UCSD-AML1 (cell line): ENCODE measurements around the gene HYDIN.
"Not testable (repeated sequence)": the region's sequence is repeated elsewhere in the genome, so short reads cannot be mapped to it uniquely, and the experiment has no call there.

ENCODE experiments used
- DNase-seq: peaks from one replicate; lab custom pipeline; 2025; ENCODE audit not compliant: unreplicated experiment; lab: John Stamatoyannopoulos, UW

Gene HYDIN

DNA sequence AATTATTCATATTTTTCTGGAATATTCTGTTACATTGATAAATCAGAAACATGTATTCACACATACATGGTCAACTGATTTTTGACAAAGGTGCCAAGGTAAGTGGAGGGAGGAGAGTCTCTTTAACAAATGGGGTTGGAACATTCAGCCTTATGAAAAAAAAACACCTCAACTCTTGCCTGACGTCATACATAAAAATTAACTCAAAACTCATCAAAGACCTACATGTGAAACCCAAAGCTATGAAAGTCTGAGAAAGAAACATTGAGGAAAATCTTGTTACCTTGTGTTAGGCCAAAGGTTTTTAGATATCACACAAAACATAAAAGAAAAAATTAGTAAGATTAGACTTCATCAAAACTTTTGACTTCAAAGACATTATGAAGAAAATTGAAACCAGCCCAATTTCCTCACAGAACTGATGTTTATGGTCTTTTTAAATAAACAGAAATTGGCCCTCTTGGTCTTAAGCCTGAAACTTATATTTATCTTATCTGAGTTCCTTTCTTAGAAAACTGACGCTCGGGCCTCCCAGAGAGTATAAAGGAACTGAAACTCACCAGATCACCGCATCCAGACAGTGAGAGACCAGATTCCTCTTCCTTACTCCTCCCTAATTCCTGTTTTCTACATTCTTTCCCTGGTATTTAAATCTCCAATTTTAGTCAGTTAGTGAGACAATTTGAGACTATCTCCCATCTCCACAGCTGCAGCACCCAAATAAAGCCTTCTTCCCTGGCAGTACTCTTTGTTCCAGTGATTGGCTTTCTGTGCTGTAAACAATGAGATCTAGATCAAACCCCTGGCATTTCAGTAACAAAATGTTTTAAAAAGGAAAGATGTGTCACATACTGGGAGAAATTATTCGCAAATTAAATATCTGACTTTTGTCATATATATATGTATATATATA, 4.0 kb downstream of the HYDIN start:
- no peak for DNase-seq

DNA sequence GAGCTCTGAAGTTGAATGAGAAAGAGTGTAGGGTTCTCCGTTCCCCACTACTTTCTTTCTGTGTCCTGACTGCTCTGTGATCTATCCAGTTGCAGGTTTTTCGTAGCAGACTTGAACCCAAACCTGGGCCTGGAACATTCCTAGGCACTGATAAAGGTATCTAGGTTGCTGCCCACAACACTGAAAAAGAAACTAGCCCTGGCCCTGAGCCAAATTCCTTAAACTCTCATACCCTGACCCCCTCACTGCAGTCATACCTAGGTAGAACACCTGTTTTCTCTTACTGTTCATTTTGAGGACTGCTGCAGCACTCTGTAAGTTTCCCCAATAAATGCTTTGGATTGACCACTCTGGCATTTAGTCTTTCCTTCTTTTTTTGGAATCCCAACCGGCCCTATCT, 5.4 kb downstream of the HYDIN start:
- DNase-seq = no peak

DNA sequence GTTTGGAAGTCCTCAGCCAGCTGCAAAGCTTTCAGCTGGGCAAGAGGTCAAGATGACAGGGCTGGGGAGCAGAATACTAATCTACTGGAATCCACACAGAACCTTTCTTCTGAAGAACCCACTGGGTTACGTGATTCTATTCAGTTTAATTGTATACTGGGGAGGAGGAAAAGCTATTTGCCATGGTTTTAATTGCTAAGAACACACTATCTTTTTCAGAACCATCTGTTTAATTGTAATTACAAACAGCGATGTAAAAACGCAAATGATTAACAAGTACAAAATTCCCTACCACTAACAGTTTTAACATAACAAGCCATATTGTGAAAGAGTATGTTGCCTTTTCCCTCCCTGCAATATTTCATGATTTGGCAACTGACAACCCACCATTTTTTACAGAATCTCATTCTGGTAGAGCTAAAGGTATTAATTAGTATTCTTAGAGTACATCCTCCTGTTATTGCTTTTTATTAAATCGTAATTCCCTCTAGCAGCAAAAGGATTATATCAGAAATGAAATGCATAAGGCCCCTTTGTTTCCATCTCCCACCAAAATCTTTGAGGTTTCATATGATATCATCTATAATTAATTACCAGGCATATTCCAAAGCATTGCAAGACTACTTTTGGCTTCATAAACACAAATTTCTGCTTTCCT, 12.1 kb downstream of the HYDIN start:
- DNase-seq = no peak

DNA sequence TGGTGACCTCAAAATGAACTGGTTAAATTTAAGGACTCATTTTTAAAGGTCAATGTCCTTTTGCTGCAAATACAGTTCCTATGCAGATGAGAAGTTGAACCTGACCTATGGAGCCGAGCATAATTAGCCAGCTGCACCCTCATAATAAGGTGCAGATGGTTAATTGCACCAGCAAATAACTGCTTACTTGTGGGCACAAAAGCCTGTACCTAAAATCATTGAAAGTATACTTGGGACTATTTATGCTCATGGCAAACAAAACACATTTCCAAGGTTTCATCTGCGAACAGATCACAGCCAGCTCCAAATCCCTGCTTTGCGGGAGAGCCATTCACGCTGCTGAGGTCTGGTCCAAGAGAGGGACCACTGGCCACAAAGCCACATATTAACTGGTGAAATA, 13.0 kb downstream of the HYDIN start:
- no peak for DNase-seq

DNA sequence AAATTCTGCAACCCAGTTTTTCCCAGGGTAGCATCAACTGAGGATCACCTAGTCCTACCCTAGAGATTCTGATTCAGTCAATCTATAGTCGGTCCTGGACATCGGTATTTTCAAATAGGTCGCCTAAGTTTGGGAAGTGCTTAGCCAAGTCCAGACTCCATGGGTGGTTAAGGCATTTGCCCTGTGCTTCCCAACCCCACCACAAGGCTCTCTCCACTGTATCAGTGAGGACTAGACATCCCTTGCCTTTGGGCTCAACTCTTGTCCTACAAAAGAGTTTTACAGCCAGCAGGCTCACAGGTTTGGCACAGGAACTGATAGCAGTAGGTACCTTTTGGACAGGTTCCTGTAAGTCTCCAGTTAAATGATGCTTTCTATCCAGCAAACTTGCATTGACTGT, 13.8 kb downstream of the HYDIN start:
- no peak for DNase-seq

- DNase-seq = no peak
These were observed 15.7 kb downstream of the HYDIN start for GRCh38 chr16:71214746-71215381.

DNA sequence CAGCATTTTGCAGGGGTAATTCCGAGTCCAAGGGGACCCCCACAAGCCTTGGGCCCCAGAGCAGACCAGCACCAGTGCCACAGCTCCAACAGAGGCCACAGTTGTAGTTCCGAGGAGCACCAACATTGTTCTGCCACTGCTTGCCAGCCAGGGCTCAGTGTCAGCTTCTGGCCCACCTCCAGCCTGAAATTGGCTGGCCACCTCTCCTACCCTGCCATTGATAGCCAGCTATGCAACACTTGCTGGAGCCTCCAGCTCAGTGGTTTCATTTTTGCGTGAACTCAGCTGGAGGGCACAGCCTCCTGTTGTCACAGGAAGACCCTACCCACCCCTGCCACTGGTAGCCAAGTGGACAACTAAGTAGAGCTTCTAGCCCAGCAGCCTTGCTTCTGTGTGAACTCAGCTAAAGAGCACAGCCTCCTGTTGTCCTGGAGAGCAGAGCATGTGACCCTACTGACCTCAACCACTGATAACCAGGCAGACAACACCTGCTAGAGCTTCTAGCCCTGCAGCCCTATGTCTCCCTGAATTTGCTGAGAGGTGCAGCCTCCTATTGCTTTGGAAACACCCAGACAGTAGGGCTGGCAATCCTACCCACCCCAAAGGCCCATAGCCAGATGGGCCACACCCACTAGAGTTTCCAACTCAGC, 24.9 kb downstream of the HYDIN start:
- no peak for DNase-seq

- DNase-seq = no peak
These were observed 26.9 kb downstream of the HYDIN start for GRCh38 chr16:71203631-71204030.

DNA sequence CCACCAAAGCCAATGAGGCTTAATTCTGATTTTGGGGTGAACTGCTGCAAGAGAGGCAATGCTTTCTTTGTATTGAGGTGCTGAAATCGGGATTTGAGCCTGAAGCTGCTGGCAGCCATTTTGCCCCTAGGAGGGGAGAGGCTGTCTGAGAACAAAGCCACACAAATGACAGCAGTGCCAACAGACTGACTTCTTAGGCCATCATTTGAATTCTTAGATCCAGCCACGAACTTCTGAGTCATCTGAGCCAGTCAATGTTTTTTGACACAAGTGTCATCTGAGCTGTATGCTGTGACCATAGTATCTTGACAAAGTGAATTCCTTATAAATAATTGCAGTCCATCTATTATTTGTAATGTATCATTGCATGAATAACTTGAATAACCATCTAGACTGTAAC, 29.0 kb downstream of the HYDIN start:
- no peak for DNase-seq

GRCh38 chr16:71201054-71201453, 29.5 kb downstream of the HYDIN start:
- no peak for DNase-seq

DNA sequence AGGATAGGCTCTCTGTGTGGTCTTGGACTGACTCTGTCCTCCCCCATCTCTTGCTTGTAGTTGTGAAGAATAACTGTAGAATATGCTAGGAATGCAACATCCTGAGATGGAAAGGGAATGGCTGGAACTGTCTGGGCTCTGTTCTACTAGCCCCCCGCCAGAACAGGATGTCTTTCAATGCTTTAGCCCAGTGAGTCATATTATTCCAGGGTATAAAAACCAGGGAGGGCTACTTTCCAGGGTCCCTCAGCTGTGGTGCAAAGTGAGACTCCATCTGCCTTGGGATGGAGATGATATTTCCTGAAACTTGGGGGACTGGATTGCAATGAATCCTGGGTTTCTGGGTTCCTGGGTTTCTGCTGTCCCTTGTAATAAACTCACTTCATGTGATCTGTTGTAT, 32.1 kb downstream of the HYDIN start:
- DNase-seq = no peak

GRCh38 chr16:71192387-71192786, 38.1 kb downstream of the HYDIN start:
- no peak for DNase-seq

DNA sequence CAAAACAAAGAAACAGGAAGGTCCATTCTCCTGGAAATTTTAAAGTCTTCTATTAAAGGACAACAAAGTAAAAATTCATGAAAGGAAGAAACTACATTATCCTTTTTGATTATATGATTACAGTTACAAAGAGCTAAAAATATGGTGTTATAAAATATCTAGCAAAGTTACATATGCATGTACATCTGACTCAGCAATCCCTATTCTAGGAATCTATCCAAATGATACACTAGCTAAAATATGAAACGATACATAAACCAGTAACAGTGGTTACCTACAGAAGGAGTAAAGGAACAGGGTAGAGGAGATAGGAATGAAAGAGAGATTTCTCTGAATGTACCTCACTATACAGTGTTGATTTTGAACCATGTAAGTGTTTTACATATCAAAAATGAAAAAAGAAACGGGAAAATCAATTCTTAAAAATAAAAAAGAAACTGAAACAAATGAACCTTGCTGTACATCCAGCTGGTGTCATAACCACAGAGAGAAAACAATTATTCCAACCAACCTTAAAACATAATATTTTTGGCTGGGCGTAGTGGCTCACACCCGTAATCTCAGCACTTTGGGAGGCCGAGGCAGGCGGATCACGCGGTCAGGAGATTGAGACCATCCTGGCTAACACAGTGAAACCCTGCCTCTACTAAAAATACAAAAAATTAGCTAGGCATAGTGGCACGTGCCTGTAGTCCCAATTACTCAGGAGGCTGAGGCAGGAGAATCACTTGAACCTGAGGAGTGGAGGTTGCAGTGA, 41.4 kb downstream of the HYDIN start:
- DNase-seq = no peak

GRCh38 chr16:71185347-71185746, 45.2 kb downstream of the HYDIN start:
- no peak for DNase-seq

DNA sequence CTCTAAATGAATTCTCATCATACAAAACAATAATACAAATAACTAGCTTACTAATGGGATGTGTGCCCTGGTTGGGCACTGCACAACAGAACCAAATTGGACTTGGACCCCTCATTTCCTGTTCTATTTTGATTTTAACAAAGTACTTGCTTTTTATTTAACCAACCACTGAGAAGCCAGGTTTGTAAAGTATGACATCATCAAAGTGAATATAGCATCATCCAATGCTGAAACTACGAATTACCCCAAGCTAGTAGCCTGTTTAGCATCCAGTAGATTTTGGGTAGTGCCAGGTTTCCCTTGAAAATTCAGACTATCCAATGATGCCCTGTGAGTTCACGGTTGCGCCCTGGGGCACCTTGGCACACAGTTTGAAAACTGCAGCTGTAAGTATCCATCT, 51.0 kb downstream of the HYDIN start:
- DNase-seq = no peak

DNA sequence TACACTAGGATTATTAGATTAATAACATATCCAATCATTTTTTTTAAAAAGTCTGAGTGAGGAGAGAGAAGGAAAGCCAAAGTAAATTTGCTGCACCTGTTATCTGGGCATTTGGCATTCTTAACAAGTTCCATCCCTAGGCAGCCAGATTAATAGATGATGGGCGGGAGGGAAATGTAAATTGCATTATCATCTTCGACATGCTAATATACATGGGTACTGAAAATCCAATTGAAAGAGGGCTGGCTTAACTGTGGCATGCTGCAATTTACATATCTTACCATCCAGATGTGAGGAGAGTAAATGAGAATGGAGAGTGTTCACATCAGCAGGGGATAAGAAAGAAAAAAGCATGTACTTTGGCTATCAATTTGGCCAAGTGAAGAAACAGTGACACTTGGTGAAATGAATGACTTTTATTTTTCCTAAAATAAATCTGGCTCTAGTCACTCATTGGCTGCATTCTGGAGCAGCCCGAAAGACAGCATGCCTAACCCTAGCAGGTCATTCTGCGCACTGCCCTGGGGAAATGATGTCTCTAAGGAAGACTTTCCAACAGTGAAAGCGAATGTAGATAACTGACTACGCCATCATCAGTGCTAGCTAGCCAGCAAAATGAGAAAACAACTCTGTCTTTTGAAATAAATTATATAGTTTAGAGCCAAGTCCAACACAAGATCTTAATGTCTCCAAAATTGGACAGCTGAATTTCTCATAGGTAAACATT, 57.9 kb downstream of the HYDIN start:
- no peak for DNase-seq

DNA sequence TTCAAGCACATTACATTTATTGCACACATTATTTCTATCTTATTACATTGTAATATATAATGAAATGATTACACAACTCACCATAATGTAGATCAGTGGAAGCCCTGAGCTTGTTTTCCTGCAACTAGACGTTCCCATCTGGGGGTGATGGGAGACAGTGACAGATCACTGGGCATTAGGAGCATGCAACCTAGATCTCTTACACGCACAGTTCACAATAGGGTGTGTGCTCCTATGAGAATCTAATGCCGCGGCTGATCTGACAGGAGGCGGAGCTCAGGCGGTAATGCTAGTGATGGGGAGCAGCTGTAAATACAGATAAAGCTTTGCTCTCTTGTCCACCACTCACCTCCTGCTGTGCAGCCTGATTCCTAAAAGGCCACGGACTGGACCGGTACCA, 69.5 kb downstream of the HYDIN start:
- DNase-seq = not testable (repeated sequence)

- DNase-seq = not testable (repeated sequence)
These were observed 73.2 kb downstream of the HYDIN start for GRCh38 chr16:71157278-71157677.

DNA sequence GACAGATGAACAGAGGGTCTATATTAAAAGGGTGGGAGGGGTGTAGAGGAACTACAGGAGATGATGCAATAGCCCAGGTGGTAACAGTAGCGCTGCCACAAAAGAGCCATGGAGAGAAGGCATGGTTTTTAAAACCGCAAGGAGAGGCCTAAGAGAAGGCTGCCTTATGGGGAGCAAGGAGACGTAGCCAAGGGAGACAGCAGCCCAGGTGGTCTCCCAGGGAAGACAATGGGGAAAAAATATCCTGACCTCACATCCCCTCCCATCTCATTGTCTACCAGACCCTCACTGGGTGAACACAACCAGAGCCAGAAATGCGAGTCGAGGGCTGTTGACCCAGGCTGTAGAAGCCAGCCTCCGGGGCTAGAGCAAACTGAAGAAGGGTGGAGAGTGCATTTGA, 77.2 kb downstream of the HYDIN start:
- DNase-seq = not testable (repeated sequence)

GRCh38 chr16:71151654-71152053, 78.9 kb downstream of the HYDIN start:
- not testable (repeated sequence) for DNase-seq
